HG02884 (cell line): ENCODE measurements around the gene ARF1.

ENCODE experiments used
- ATAC-seq: cut with Tn5 transposase; IDR thresholded peaks from one replicate; pipeline ENCODE4 v1.9.1; 2021; ENCODE audit warnings: mild to moderate bottlenecking, moderate library complexity; ENCODE audit not compliant: unreplicated experiment

ARF1 gene

DNA sequence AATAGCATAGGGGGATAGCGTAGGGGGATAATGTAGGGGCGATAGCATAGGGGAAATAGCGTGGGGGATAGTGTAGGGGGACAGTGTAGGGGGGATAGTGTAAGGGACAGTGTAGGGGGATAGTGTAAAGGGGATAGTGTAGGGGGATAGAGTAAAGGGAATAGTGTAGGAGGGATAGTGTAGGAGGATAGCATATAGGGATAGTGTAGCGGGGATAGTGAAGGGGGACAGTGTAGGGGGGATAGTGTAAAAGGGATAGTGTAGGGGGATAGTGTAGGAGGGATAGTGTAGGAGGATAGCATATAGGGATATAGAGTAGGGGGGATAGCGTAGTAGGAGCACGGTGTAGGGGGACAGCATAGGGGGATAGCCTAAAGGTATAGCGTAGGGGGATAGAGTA, 14.1 kb upstream of the ARF1 start:
- ATAC-seq = no peak

DNA sequence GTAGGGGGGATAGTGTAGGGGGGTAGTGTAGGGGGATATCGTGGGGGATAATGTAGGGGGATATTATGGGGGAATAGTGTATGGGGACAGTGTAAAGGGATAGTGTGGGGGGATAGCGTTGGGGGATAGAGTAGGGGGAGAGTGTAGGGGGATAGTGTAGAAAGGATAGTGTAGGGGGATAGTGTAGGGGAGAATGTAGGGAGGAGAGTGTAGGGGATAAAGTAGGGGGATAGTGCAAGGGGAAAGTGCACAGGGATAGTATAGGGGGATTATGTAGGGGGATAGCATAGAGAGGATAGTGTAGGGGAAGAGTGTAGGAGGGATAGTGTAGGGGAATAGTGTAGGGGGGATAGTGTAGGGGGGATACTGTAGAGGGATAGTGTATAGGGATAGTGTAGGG, 12.3 kb upstream of the ARF1 start:
- no peak for ATAC-seq

GRCh38 chr1:228070851-228071250, 11.7 kb upstream of the ARF1 start:
- no peak for ATAC-seq

- ATAC-seq = no peak
Measured at GRCh38 chr1:228071839-228072657, 10.5 kb upstream of the ARF1 start.

DNA sequence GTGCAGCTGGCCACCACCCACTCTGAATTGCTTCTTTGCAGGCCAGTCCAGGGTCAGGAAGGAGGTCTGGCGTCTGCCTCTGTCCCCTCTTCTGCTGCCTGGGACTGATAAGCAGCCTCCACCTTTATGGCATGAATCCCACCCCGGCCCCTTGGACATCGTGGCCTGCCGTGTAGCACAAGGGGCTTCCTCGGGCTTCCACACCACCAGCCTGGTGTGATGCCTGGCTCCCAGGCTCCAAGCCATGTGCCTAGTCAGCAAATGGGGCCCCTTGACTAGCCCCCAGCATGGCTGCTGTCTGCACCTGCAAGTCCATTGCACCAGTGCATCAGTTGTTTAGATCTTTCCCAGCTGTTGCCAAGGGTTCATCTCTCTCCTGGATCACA, 9.9 kb upstream of the ARF1 start:
- no peak for ATAC-seq

DNA sequence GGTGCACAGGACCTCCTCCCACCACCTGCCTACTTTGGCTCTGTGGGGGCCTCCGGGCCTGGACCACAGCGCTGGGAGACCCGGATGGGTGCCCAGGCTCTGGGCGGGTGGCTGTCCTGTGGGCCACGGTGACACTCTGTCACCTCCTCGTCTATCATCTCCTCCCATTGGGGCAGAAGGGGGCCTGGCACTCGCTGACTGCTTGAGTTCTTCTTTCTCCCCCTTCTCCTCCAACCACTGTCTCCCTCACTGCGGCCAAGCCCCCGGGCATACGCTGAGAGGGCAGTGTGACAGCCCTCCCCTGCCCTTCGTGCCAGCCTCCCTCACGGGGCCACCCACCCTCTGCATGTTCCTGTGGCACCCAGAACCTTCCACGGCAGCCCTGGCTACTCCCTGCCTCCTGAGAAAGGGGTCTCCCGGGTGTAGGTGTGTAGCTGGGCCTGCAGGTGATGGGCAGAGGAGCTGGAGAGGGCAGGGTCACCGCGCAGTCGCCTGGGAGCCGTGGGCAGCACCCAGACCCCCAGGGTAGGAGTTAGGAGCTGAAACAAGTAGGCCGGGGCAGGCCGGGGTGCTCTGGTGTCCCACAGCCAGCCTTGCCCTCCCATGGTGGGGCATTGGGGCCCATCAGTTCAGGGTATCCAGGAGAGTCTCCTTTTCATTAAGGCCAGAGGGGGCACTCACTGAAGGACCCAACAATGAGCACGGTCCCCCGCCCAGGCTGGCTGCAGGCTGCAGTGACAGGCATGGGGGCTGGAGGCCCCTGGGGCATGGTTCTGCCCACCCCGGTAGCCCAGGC, 9.2 kb upstream of the ARF1 start:
- ATAC-seq = no peak

DNA sequence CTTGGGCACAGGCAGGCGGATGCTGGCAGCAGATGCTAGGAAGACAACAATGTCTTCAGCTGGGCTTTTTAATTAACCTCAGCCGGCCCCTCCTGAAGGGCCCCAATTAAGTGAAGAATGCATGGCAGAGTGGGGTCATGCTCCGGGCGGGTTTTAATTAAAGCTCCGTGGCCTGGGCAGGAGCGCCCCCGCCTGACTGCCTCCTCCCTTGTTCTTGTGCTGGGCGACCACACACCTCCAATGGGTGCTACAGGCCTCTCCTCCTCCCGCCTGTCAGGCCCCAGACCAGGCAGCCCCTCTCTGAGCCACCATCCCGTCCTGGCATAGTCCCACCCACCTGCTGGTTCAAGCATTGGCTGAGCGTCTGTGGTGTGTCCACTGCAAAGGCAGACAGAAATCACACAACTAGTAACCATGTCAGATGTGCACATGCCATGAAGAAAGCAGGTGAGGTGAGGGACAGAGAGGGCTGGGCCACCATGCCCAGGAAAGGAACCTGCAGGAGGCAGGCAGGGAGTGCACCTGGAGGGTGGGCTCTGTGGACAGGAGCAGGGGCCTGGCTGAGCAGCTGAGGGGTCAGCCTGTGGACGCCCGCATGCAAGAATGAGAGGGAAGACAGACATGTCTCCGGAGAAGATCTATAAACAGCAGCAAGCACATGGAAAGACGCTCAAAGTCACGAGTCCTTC, 8.5 kb upstream of the ARF1 start:
- ATAC-seq = no peak

- ATAC-seq = no peak
Measured at GRCh38 chr1:228074954-228075730, 7.4 kb upstream of the ARF1 start.

- no peak for ATAC-seq
Measured at GRCh38 chr1:228075801-228076271, 6.7 kb upstream of the ARF1 start.

- no peak for ATAC-seq
Measured at GRCh38 chr1:228076796-228077430, 5.6 kb upstream of the ARF1 start.

- no peak for ATAC-seq
Measured at GRCh38 chr1:228077565-228078330, 4.8 kb upstream of the ARF1 start.

DNA sequence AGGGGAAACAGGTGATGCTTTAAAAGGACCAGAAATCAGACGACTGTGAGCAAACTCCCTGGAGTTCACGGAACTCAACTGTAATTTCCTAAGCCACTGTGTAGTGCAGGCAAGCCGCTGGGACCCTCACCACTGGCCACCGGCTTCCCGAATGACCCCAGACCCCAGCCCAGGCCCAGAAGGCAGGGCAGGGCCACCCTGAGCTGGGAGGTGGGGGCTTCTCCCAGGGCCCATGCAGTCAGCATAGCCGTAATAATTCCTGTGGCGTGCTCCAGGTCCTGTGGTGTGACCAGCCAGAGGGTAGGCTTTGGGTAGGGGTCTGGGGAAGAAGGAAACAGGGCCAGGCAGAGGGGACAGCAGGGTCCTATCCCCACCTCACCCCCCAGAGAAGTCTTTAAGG, 3.5 kb upstream of the ARF1 start:
- no peak for ATAC-seq

DNA sequence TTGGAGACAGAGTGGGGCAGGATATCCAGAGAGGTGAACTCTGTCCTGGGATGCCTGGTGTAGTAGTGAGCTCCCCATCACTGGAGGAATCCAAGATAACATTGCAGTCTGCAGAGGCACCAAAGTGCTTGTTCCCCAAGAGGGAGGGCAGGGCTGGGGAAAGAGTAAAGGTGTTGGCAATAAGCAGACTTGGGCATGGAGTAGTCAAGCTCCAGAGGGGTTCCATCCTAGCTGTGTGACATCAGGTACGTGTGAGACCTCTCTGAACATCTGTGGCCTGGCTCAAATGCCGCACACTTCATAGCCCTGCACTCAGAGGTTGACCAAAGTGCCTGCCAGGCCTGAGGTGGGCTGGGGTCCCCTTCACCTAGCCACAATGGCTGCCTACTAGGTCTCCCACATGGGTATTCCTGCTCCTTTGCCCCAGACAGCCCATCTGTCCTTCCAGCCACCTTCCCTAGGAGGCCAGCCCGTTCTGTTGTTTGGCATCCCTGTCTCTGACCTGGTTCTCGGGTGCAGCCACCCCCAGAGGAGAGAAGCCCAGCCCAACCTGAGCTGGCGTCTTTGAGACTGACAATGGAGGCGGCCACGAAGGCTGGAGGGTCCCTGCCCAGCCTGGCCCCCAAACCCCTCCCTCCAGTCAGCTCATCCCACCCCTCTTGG, 2.8 kb upstream of the ARF1 start:
- no peak for ATAC-seq

DNA sequence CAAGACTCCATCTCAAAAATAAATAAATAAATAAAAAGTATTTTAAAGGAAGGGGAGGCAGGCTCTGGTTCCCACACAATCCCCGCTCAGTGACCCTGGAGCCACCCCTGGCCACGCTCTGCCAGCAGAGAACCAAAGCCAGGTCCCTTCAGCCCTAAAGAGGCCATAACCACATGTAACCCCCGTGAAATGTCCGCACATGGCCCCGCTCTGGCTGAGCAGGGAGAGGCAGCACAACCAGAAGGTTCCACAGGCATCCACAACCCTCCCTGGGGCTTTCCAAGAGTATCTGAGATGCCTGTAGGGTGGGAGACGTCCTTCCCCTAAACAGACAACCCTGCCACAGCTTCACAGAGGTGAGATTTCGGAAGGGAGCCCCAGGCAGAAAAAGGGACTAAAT, 1.4 kb upstream of the ARF1 start:
- no peak for ATAC-seq

DNA sequence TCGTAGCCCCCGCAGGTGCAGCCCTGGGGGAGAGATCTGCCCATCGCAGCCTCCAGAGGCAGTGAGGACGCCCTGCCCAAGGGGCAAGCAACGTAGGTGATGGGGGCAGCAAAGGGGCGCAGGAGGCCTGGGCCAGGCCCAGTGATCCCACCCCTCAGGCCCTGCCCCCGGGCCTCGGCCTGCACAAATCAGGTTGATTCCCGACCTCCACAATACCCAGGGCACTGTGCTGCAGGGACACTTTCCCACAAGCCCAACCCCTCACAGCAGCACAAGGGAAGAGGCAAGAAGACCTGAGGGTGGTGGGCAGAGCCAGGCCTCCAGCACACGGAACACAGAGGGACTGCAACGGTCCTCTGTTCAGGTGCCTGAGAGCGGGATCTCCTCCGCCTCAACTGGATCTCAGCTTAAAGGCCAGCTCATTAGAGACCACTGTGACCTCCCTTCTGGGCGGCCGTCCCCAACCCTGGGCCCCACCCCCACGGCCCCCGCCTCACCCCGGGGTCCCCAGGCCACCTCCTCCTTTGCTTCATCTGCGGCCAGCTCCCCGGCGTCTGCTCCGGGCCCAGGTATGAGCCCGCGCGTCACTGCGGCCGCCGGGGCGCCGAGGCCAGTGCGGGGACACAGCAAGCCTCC, 812 bp upstream of the ARF1 start:
- ATAC-seq = peak; percentile 1

DNA sequence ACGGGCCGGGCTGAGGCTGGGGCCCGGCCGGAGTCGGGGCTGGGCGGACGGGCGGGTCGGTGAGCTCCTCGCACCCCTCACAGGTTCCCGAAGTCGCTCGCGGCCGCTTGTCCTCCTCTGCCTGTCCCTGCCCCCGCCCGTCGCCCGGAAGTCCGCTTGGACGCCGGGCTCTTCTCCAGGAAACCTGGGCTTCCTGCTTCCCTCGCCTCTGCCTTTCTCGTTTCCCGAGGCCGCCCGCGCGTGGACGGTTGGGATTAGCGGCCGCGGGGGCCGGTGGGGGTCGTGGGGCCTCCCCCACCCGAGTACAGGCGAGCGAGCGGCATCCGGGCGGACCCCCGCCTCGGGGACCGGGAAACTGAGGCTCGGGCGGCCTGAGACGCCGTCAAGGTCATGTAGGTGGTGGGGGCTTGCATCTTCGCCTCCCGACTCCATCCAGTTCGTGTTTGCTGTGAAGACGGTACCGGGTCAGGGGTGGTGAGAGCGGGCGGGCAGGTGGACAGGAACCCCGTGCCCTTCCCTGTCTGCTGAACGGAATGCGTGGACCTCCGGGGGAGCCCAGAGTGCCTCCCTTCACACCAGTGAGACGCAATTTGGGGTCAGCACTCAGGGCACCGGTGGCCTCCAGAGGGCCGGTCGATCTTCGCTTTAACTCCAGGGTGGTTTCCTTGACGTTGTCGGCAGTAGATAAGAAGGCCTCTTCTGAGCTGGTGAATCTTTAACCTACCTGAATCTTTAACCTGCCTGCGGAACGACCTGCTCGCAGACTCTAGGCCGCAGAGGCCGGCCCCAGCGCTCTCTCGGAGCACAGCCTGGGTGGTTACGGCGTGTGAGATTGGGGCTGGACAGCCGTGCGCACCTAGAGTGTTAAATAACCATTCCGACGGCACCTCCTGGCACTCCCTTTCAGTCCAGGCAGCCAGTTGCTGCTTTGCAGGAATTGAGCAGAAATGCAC, 686 bp downstream of the ARF1 start:
- peak; percentile 7 for ATAC-seq

DNA sequence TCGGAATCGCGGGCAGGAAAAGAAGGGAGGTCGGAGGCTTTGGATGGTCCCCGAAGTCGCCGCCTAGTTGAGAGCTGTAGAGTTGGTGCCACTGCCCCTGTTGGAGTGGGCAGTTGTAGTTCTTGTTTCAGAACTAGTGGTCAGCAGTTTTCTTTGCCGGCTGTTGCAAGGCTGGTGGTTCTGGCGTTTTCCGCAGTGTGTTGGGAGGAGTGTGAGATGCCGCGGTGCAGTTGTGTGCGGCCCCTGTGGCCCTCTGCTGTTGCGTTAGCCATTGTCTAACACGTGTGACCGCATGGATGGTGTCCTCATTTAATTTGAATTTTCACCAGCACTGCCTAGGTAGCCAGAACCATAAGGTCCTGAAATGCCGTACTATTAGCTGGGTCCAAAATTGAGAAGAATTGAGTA, 1.4 kb downstream of the ARF1 start:
- ATAC-seq = no peak
